Thyroid gland (tissue), 4 donors: ENCODE measurements around the gene TTC8.

ENCODE experiments used
- CTCF ChIP-seq, 6 experiments: fragments of 200-600 bp in 3 of 6; fragments of 450-650 bp in 3 of 6; sonication (generic) in 3 of 6; IDR thresholded peaks; one replicate each; pipeline ENCODE4 v1.5.1; 2016 to 2019; ENCODE audit warnings: antibody characterized with exemption in 6 of 6, mild to moderate bottlenecking in 2 of 6, inconsistent platforms in 1 of 6, moderate library complexity in 1 of 6
- POLR2A ChIP-seq, 2 donors: fragments of 450-650 bp; IDR thresholded peaks; one replicate each; pipeline ENCODE4 v1.6.1; 2017; ENCODE audit warnings: antibody characterized with exemption in 2 of 2, mild to moderate bottlenecking in 2 of 2, moderate library complexity in 1 of 2

DNA sequence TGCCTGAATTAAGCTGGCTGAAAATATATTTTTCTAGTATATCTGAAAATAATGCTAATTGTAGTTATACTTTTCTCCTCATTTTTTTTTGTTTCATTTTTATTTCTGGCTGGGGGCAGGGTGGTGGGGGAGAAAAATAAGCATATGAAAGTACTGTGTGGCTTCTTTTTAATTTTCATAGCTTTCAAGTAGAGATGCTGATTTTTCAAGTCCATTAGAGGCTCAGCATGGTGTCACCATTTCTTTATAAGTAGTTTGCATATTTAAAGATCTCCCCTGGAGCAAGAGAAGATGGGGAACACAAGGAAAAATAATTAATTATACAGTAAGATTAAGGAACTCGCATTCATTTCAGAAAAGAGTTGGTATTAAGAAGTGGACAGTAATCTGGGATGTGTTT lies 27.1 kb downstream of the TTC8 start:
- TF ChIP-seq CTCF (IDR thresholded peaks at IDR 0.05): no peak
- no peak for TF ChIP-seq POLR2A (IDR thresholded peaks at IDR 0.05)
